HG02938 (cell line): Measurements from ENCODE around the gene RERE.

Experiments used
- ATAC-seq: cut with Tn5 transposase; IDR thresholded peaks from one replicate; pipeline ENCODE4 v1.9.1; 2021; ENCODE audit warnings: mild to moderate bottlenecking, moderate library complexity; ENCODE audit not compliant: unreplicated experiment

The RERE gene

GRCh38 chr1:8671306-8671917 lies 146.0 kb downstream of the RERE start:
- ATAC-seq: no peak

- ATAC-seq: no peak
Observed at GRCh38 chr1:8670371-8670818, 147.0 kb downstream of the RERE start.

GRCh38 chr1:8669606-8670335 lies 147.7 kb downstream of the RERE start:
- ATAC-seq: no peak

- no peak for ATAC-seq
Observed at GRCh38 chr1:8667869-8668594, 149.4 kb downstream of the RERE start.

GRCh38 chr1:8666389-8667167 lies 150.9 kb downstream of the RERE start:
- no peak for ATAC-seq

GRCh38 chr1:8665833-8666232 lies 151.6 kb downstream of the RERE start:
- ATAC-seq: no peak

GRCh38 chr1:8664887-8665286 lies 152.6 kb downstream of the RERE start:
- no peak for ATAC-seq

- peak; percentile 55 for ATAC-seq
Observed at GRCh38 chr1:8663915-8664329, 153.5 kb downstream of the RERE start.

GRCh38 chr1:8663090-8663802 lies 154.2 kb downstream of the RERE start:
- ATAC-seq: no peak

- no peak for ATAC-seq
Observed at GRCh38 chr1:8662380-8663072, 154.9 kb downstream of the RERE start.

- no peak for ATAC-seq
Observed at GRCh38 chr1:8661185-8662110, 156.0 kb downstream of the RERE start.

- ATAC-seq: no peak
Observed at GRCh38 chr1:8660411-8660828, 157.0 kb downstream of the RERE start.

- ATAC-seq: no peak
Observed at GRCh38 chr1:8659593-8659992, 157.8 kb downstream of the RERE start.

GRCh38 chr1:8653878-8654277 lies 163.6 kb downstream of the RERE start:
- ATAC-seq: no peak

- ATAC-seq: no peak
Observed at GRCh38 chr1:8652467-8653046, 164.9 kb downstream of the RERE start.

GRCh38 chr1:8651962-8652361 lies 165.5 kb downstream of the RERE start:
- no peak for ATAC-seq

- ATAC-seq: no peak
Observed at GRCh38 chr1:8651236-8651890, 166.1 kb downstream of the RERE start.

GRCh38 chr1:8649875-8650274 lies 167.6 kb downstream of the RERE start:
- no peak for ATAC-seq
